Nucleus accumbens (tissue), 56 donors: ENCODE results near the gene UPB1.

Experiments
- DNase-seq, 56 donors: peaks; one replicate each; lab custom pipeline; 2025; lab: John Stamatoyannopoulos, UW

The UPB1 gene

DNA sequence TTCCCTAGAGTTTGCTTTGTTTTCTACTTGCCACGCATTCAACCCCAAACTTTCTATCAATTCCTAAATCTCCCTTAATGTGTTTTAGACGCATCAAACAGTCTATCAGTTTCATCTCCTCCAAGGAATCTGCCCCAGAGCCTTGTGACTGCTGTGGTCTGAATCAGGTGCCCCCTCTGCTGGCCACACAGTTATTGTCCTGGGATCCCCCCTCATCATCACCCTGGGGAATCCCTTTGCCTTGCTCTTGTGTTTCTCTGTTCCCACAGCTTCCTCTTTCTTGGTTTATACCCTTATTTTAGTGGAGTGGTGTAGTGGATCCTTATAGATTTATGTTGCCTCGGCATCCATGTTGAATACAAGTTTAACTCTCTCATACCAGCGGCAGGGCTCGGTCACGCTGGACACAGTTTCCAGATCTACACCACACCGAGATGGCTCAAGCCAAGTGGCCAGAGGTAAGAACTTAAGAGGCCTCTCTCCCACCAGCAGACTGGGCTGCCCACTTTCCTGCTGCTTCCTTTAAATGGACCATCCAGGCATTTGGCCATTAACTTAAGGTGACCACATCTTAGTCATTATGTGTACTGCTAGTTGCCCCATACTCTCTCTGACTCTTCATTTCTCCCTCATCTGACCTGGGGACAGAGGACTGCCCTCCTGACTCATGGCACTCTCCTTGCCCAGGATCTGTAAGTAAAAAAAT, 8.2 kb downstream of the UPB1 start:
- peak in 12 of 56 donors; percentile 4 to 53 (median 10) for DNase-seq

- DNase-seq, result no peak
These were observed 8.8 kb downstream of the UPB1 start for GRCh38 chr22:24503843-24504338.

- DNase-seq, result no peak
These were observed 9.4 kb downstream of the UPB1 start for GRCh38 chr22:24504540-24504939.

- DNase-seq, result no peak
These were observed 10.0 kb downstream of the UPB1 start for GRCh38 chr22:24504956-24505736.

DNA sequence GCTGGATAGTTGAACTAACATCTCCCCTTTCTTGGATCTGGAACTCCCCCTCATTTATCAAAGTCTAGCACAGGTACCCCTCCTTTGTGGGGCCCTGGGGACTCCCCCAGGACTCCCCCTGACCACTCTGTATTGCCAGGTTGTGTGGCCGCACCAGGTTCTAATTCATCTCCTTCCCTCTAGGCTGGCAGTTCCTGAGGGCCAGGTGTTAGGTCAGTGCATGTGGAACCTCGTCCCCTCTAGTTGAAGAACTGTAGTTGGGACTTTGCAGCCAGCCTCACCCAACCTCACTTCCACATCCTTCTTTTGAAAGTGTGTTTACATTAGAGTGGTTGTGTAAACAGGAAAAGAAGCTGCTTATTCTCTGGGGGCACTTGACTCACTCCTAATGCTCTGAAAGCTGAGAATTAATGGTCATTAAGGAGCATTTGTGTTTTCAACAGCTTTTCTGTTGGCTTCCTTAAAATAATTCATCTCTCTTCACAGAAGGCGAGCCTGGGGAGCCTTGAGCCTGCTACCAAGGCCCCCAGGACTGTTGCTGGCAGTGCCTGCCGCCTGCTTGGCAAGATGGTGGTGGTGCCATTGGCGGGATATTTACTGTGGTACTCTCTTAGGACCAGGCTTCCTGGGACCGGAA, 11.8 kb downstream of the UPB1 start:
- no peak for DNase-seq

- no peak for DNase-seq
These were observed 12.6 kb downstream of the UPB1 start for GRCh38 chr22:24507716-24508115.

DNA sequence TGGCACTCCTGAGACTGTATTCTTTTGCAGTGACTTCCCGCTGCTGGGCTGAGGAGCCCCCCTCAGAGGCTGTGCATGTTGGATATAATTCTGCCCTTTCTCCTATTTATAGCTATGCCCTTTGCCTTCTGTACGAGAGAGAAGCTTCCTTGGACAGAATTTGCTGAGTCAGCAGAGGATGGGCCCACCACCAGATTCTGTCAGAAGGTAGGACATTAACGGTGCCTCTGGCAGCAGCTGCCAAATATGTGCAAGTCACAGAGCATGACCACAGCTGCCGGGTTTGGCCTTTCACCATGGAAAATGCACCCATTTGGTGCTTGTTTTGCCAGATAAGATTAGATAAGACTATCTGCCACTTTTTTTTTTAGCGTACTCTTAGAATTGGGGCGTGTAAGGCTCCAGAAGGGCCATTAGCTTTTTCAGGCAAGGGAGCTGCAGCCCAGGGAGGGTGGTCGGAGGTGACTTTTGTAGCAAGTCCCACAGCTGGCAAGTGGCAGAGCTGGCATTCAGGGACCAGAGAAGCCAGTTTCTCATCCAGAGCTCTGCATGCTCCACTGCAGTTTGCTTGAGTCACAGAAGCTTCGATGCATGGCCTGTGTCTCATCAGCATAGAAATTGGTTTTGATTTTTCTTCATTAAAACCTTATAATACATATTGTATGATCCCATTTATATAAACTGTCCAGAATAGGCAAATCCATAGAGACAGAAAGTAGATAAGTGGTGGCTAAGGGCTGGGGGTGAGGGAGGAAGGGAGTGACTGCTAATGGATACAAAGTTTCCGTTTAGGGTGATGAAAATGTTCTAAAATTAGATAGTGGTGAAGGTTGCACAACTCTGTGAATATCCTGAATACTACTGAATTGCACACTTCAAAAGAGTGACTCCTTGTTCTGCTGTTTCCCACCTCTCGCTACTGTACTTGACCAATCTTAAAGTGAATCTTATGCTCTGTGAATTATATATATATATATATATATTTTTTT, 15.8 kb downstream of the UPB1 start:
- DNase-seq, result no peak

DNA sequence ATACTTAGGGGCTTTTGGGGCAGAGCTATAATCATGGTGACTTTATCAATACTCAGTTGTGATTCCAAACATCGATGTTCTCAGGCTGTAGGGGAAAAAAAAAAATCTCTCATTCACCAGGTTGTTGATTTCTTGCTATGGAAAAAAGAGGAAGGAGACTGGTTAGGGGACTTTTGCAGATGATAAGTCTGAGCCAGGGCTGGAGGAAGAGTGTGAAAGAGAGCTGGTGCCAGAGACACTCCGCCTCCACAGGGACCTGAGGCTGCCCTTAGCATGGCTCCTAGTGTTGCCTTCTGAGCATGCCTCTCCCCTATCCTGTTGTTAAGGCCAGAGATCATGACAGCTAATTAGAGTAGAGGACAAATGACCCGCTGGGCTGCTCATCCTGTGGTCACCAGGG, 16.9 kb downstream of the UPB1 start:
- no peak for DNase-seq

- no peak for DNase-seq
These were observed 18.5 kb downstream of the UPB1 start for GRCh38 chr22:24513378-24514240.

DNA sequence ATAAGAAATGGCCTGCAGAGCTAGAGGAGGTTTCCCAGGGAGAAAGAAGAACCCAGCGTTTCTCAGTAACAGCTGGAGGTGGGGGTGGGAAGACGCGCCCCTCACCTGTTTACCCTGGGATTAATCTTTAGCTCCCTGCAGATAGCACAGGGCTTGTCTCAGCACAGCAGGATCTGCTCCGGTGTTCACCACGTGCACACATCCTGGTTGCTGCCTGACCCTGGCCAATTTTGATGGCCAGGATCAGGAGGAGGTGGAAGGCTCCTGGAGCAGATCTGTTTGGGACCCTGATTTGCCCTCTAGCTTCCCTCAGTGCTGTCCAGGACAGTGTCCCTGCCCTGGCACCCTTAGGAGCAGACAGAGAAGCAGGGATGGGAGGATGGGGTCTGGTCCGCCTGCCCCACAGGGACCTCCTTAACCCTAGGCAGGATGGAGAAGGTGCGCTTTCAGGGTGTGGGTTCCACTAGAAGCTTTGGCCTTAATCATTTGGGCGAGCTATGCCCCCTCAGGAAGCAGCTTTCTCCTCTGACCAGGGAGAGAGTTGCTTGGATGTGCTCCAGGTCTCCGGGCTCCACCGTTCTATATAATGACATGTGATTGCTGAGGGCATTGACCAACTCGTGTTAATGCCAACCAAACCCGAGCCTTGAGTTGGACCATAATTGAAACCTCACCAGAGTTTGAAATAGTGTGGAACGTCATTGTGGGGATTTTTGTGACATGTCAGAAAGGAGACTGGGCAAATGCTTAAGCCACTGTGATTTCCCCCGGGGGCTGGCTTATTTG, 19.3 kb downstream of the UPB1 start:
- no peak for DNase-seq

- no peak for DNase-seq
These were observed 19.9 kb downstream of the UPB1 start for GRCh38 chr22:24515027-24515338.

DNA sequence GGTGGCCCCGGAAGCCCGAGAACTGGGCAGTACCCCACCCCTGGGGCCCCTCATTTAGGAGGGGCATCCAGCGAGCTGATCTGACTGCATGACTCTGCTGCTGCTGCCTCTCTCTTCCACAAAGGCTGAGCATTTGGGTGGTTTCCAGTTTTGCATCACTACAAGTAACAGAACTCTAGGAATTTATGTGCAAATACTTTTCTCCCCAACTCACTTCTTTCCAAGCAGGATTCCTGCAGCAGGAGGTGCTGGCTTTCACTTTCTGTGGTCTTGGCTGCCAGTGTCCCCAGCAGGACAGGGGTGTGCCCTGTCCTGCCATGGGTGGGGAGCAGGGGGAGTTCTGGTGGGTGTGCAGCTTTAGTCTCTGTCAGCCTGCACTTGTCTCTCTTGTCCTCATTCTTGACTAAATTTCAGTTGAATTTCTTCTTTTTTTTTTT, 21.2 kb downstream of the UPB1 start:
- DNase-seq, result no peak

GRCh38 chr22:24517446-24517845, 22.3 kb downstream of the UPB1 start:
- no peak for DNase-seq

GRCh38 chr22:24518228-24518627, 23.1 kb downstream of the UPB1 start:
- no peak for DNase-seq

DNA sequence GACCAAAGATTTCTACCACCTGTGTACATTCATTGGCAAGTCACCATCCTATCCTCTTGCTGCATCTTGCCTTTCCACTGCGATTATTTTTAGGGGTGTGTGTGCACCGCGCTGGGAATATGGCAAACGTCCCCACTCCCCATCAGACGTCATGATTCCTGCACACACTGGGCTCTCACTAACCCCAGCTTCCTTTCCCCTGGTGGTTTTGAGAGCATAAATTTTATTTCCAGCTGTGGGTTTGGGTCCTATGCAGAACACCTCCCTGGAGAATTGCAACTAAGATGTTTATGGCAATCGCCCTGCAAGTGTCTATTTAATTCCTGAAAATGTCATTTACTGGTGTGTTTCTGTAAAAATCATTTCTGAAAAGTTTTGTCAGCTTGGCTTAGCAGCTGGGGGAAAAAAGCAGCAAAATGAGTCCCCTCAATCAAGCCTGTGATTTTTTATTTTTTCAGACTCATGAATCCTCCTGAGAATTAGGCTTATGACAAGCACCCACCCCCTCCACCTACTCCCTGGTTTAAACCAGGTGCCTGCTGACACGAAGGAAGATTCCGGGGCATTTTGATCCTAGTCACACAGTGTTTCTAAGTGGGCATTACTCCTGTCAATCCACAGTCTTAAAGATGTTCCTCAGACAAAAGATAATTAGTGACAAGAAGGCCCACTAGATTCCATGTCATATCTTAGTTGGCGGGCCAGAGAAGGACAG, 23.8 kb downstream of the UPB1 start:
- DNase-seq, result peak in 10 of 56 donors; percentile 6 to 47 (median 18)

DNA sequence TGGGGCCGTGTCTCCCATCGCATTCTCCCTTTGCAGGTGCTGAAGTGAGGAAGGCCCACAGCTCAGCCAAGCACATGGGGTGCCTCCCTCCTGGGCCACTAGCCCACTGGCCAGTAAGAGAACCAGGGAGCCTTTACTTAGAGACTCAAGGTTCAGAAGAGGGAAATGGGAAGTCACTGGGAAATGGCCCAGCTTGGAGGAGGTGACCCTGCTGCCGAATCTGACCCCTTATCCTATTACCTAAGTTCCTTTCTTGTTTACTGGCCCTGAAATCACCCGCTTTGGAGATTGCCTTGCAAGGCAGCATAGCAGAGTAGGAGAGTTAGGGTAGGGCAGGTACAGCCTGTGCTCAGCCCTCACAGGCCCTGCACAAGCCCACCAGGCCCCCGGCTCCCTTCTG, 24.4 kb downstream of the UPB1 start:
- no peak for DNase-seq

GRCh38 chr22:24521791-24522245, 26.7 kb downstream of the UPB1 start:
- peak in 12 of 56 donors; percentile 8 to 54 (median 18) for DNase-seq

GRCh38 chr22:24523873-24524272, 28.7 kb downstream of the UPB1 start:
- DNase-seq, result no peak
